IMR-90 (cell line): ENCODE measurements around the gene ZC3H7B. TPM values are rescaled to one million over a fixed set of nuclear protein-coding genes. Genes with fewer than 3 reads are reported as not detected.

Experiments used
- ATAC-seq: fragments of 200-7000 bp; cut with Tn5 transposase; 2 replicates; pipeline ENCODE4 v1.9.1; 2020; ENCODE audit warnings: low read depth, mild to moderate bottlenecking, moderate library complexity
- BruUV-seq: library from RNA; stranded (reverse); fragments of 400-500 nt; replicated peaks from 2 replicates; lab custom pipeline; 2021; lab: Mats Ljungman, UMichigan
- CTCF ChIA-PET: fragments of 300-600 bp; formaldehyde crosslinking; extraction: SDS; loops from one replicate; lab custom pipeline; 2021; ENCODE audit warnings: antibody characterized with exemption; lab: Yijun Ruan, JAX
- POLR2A ChIA-PET: fragments of 300-600 bp; sonication (Branson Sonifier 250); formaldehyde crosslinking; loops from one replicate; lab custom pipeline; 2022; ENCODE audit warnings: antibody characterized with exemption; ENCODE audit not compliant: unreplicated experiment; lab: Charles Lee
- DNase-seq: peaks from one replicate; pipeline ENCODE4 v3.0.0; 2013
- H2AFZ ChIP-seq: replicated peaks from 2 replicates; pipeline ENCODE3; 2013; ENCODE audit warnings: low read length, mild to moderate bottlenecking; ENCODE audit not compliant: poor library complexity
- H2AK5ac ChIP-seq: 2 replicates; pipeline ENCODE4 v1.6.1; 2013; ENCODE audit warnings: low read depth, low read length, inconsistent platforms
- H2AK9ac ChIP-seq: replicated peaks from 2 replicates; pipeline ENCODE3; 2013; ENCODE audit warnings: mild to moderate bottlenecking, low read depth, low read length, moderate library complexity; ENCODE audit not compliant: poor library complexity
- H2BK120ac ChIP-seq: 2 replicates; pipeline ENCODE4 v1.6.1; 2013; ENCODE audit warnings: low read depth, low read length, inconsistent platforms
- H2BK15ac ChIP-seq: 3 replicates; pipeline ENCODE4 v1.6.1; 2013; ENCODE audit warnings: low read depth, low read length, inconsistent platforms
- H2BK20ac ChIP-seq: 2 replicates; pipeline ENCODE4 v1.6.1; 2013; ENCODE audit warnings: low read depth, mild to moderate bottlenecking, inconsistent platforms, low read length, moderate library complexity
- H2BK5ac ChIP-seq: 2 replicates; pipeline ENCODE4 v1.6.1; 2013; ENCODE audit warnings: mild to moderate bottlenecking, low read depth, low read length, inconsistent platforms; ENCODE audit not compliant: poor library complexity, severe bottlenecking
- H3K14ac ChIP-seq: replicated peaks from 2 replicates; pipeline ENCODE4 v1.6.1; 2013; ENCODE audit warnings: low read depth, low read length, inconsistent platforms
- H3K18ac ChIP-seq: 2 replicates; pipeline ENCODE4 v1.6.1; 2013; ENCODE audit warnings: low read depth, low read length, control low read depth
- H3K23ac ChIP-seq: 2 replicates; pipeline ENCODE4 v1.6.1; 2013; ENCODE audit warnings: low read depth, low read length, inconsistent platforms
- H3K27ac ChIP-seq: 2 replicates; pipeline ENCODE4 v1.5.1; 2013; ENCODE audit warnings: mild to moderate bottlenecking, control low read depth, low read length; ENCODE audit not compliant: insufficient read depth
- H3K27me3 ChIP-seq: 2 replicates; pipeline ENCODE4 v1.6.1; 2013; ENCODE audit warnings: low read length; ENCODE audit not compliant: control insufficient read depth, insufficient read depth
- H3K36me3 ChIP-seq: 2 replicates; pipeline ENCODE4 v1.6.1; 2013; ENCODE audit warnings: low read length, mixed read lengths; ENCODE audit not compliant: control insufficient read depth, insufficient read depth
- H3K4ac ChIP-seq: 2 replicates; pipeline ENCODE4 v1.6.1; 2013; ENCODE audit warnings: low read depth, low read length, inconsistent platforms
- H3K4me1 ChIP-seq: 2 replicates; pipeline ENCODE4 v1.6.1; 2013; ENCODE audit warnings: low read length, mixed read lengths; ENCODE audit not compliant: control insufficient read depth, insufficient read depth
- H3K4me2 ChIP-seq: 2 replicates; pipeline ENCODE4 v1.6.1; 2013; ENCODE audit warnings: low read depth, mild to moderate bottlenecking, control low read depth, low read length, moderate library complexity
- H3K4me3 ChIP-seq: 2 replicates; pipeline ENCODE4 v1.5.1; 2013; ENCODE audit warnings: low read depth, mild to moderate bottlenecking, control low read depth, low read length, moderate library complexity; ENCODE audit not compliant: insufficient read depth
- H3K56ac ChIP-seq: 2 replicates; pipeline ENCODE4 v1.6.1; 2013; ENCODE audit warnings: low read length, inconsistent platforms; ENCODE audit not compliant: insufficient read depth; ENCODE audit errors: extremely low read depth
- H3K79me1 ChIP-seq, 2 experiments: 2 replicates each; pipeline ENCODE4 v1.6.1; 2013; ENCODE audit warnings: low read length in 2 of 2, inconsistent platforms in 1 of 2, low read depth in 1 of 2
- H3K9ac ChIP-seq: 2 replicates; pipeline ENCODE4 v1.6.1; 2013; ENCODE audit warnings: low read depth, low read length, control low read depth
- H3K9me1 ChIP-seq: 2 replicates; pipeline ENCODE4 v1.6.1; 2013; ENCODE audit warnings: low read length, inconsistent platforms; ENCODE audit not compliant: insufficient read depth
- H3K9me3 ChIP-seq: 2 replicates; pipeline ENCODE4 v1.6.1; 2013; ENCODE audit warnings: low read length; ENCODE audit not compliant: control insufficient read depth, insufficient read depth
- H4K20me1 ChIP-seq: 2 replicates; pipeline ENCODE4 v1.6.1; 2013; ENCODE audit warnings: low read length, inconsistent platforms; ENCODE audit not compliant: insufficient read depth
- H4K5ac ChIP-seq: 2 replicates; pipeline ENCODE4 v1.6.1; 2013; ENCODE audit warnings: mild to moderate bottlenecking, low read depth, low read length, control low read depth
- H4K8ac ChIP-seq, 2 experiments: 2 replicates each; pipeline ENCODE4 v1.6.1; 2013; ENCODE audit warnings: low read depth in 2 of 2, low read length in 2 of 2, control low read depth in 1 of 2, inconsistent platforms in 1 of 2
- H4K91ac ChIP-seq: 2 replicates; pipeline ENCODE4 v1.6.1; 2013; ENCODE audit warnings: low read depth, low read length, inconsistent platforms; ENCODE audit not compliant: insufficient read depth
- CHD1 ChIP-seq: IDR thresholded peaks from 2 replicates; pipeline ENCODE4 v1.6.1; 2012; ENCODE audit warnings: low read depth, low read length, improper control_type of control experiment
- FOS ChIP-seq: fragments of 150-350 bp; IDR thresholded peaks from 2 replicates; pipeline ENCODE4 v1.6.1; 2016; ENCODE audit warnings: low read depth, low read length
- MAZ ChIP-seq: IDR thresholded peaks from 2 replicates; pipeline ENCODE4 v1.6.1; 2012; ENCODE audit warnings: low read depth, mild to moderate bottlenecking, low read length, improper control_type of control experiment, moderate library complexity, borderline replicate concordance
- MXI1 ChIP-seq: IDR thresholded peaks from 2 replicates; pipeline ENCODE4 v1.6.1; 2012; ENCODE audit warnings: low read depth, mild to moderate bottlenecking, low read length, moderate library complexity, borderline replicate concordance
- POLR2A ChIP-seq: IDR thresholded peaks from 2 replicates; pipeline ENCODE4 v1.6.1; 2012; ENCODE audit warnings: mild to moderate bottlenecking, low read depth, low read length
- RAD21 ChIP-seq: IDR thresholded peaks from 2 replicates; pipeline ENCODE4 v1.6.1; 2012; ENCODE audit warnings: low read length, improper control_type of control experiment
- RCOR1 ChIP-seq: IDR thresholded peaks from 2 replicates; pipeline ENCODE4 v1.6.1; 2012; ENCODE audit warnings: mild to moderate bottlenecking, low read length, improper control_type of control experiment; ENCODE audit not compliant: insufficient replicate concordance
- RFX5 ChIP-seq: IDR thresholded peaks from 2 replicates; pipeline ENCODE4 v1.8.0; 2012; ENCODE audit warnings: low read depth, mild to moderate bottlenecking, low read length, moderate library complexity
- SMC3 ChIP-seq: fragments of 150-350 bp; IDR thresholded peaks from 2 replicates; pipeline ENCODE4 v1.6.1; 2016; ENCODE audit warnings: low read depth, mild to moderate bottlenecking, antibody characterized with exemption, low read length, moderate library complexity
- WGBS, 2 experiments: methylation state at CpG; one replicate each; pipeline versions ENCODE4 v1.1.5 to v1.1.7; 2013; ENCODE audit warnings: missing lambda C conversion rate in 2 of 2; ENCODE audit not compliant: insufficient read length in 1 of 2; ENCODE audit errors: extremely low coverage in 2 of 2; 5-methylcytosine and 5-hydroxymethylcytosine counted together
- dilution Hi-C: fragments of 300-500 bp; cut with HindIII; formaldehyde crosslinking; loops from one replicate; pipeline ENCODE4 v1.14.3; 2018; ENCODE audit warnings: low sequenced_read_pairs; ENCODE audit not compliant: unreplicated experiment
- in situ Hi-C: fragments of 300-500 bp; cut with MboI; formaldehyde crosslinking; loops from 3 replicates; pipeline ENCODE4 v1.14.3; 2019; ENCODE audit warnings: low sequenced_read_pairs, inconsistent platforms, mixed read lengths
- intact Hi-C: fragments of 100-400 bp; cut with micrococcal nuclease; formaldehyde crosslinking; loops from 2 replicates; pipeline ENCODE4 v1.10.0; 2022
- polyA plus RNA-seq, 3 experiments: library from polyadenylated mRNA; depleted of rRNA; stranded (reverse); fragments of >200 nt; gene quantifications; 2 replicates each; pipeline ENCODE4 v1.2.3, GENCODE V29; 2012; ENCODE audit warnings: low replicate concordance in 1 of 3
- total RNA-seq: library from RNA; depleted of rRNA; stranded (reverse); fragments of >200 nt; gene quantifications from 2 replicates; pipeline ENCODE4 v1.2.3, GENCODE V29; 2012
- TF ChIP-seq, protein P1 (sequence below): conservative IDR thresholded peaks from 2 replicates; pipeline ENCODE4 v1.5.1; 2012; ENCODE audit warnings: mild to moderate bottlenecking, low read depth, low read length, improper control_type of control experiment

The ZC3H7B gene
- total and polyA plus RNA-seq, 2 of the 4 experiments (the other 2 are of a cell fraction), result 37.6 to 72.3 TPM

DNA sequence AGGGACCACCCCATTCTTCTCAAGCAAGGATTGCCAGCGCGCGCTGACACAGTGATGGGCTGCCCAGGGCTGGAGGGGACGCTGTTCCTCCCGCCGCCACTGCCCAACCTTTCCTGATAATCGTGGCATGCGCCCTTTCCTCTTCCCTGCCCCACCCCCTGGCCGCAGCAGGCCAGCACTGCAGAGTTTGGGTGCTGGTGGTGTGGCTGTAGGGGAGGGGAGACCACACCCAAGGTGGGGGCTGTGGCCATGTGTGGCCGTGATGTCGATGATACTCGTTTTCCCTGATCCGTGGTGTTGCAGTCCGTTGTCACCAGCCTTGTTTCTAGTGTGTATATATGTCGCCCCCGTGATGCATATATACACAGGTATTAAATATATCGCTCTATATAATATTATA, 57.6 kb downstream of the ZC3H7B start:
- Histone ChIP-seq H3K18ac (no peak overlapping the region), H3K4me2 (no peak overlapping the region), H3K9ac (no peak overlapping the region), H3K79me1 (peaks cover 0 to 17% of the 10 kb centered on the region in 2 experiments; a peak in 2 of 4 replicates), H3K9me1 (no peaks in the 10 kb centered on the region), H2AFZ (no peak overlapping the region), H4K91ac (no peak overlapping the region), H2BK20ac (no peak overlapping the region), H2AK5ac (no peak overlapping the region), H2BK120ac (no peak overlapping the region), H3K4ac (no peak overlapping the region), H4K5ac (no peak overlapping the region), H3K56ac (no peak overlapping the region), H4K20me1 (peaks cover 15% of the 10 kb centered on the region; the same call in 1 of the 2 replicates), H3K14ac (no peak overlapping the region), H3K36me3 (peaks cover 62% of the 10 kb centered on the region), H3K9me3 (peaks cover 2% of the 10 kb centered on the region; the same call in 1 of the 2 replicates), H2BK15ac (no peak overlapping the region), H4K8ac (no peak overlapping the region), H3K4me3 (no peak overlapping the region), H2BK5ac (no peak overlapping the region), H3K27ac (no peak overlapping the region), H3K4me1 (no peaks in the 10 kb centered on the region), H3K23ac (no peak overlapping the region), H3K27me3 (no peaks in the 10 kb centered on the region), H2AK9ac (peak overlapping the region; percentile 82)
- no CpG with 5 or more reads among the region's 17 CpGs for WGBS, 2 experiments
- dilution Hi-C loops (no loop called here), in situ Hi-C loops (no loop called here), intact Hi-C loops (no loop called here)
- POLR2A ChIA-PET, result no interaction called here
- no peak for DNase-seq
- no TSS peak for BruUV-seq
- TF ChIP-seq RCOR1, result no peak
- no peak for TF ChIP-seq RFX5
- no peak for TF ChIP-seq CHD1
- no peak for TF ChIP-seq RAD21
- TF ChIP-seq POLR2A, result no peak
- no peak for TF ChIP-seq MAZ
- TF ChIP-seq MXI1, result no peak
- TF ChIP-seq, protein P1, sequence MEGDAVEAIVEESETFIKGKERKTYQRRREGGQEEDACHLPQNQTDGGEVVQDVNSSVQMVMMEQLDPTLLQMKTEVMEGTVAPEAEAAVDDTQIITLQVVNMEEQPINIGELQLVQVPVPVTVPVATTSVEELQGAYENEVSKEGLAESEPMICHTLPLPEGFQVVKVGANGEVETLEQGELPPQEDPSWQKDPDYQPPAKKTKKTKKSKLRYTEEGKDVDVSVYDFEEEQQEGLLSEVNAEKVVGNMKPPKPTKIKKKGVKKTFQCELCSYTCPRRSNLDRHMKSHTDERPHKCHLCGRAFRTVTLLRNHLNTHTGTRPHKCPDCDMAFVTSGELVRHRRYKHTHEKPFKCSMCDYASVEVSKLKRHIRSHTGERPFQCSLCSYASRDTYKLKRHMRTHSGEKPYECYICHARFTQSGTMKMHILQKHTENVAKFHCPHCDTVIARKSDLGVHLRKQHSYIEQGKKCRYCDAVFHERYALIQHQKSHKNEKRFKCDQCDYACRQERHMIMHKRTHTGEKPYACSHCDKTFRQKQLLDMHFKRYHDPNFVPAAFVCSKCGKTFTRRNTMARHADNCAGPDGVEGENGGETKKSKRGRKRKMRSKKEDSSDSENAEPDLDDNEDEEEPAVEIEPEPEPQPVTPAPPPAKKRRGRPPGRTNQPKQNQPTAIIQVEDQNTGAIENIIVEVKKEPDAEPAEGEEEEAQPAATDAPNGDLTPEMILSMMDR, result no peak
- TF ChIP-seq FOS, result no peak
- TF ChIP-seq SMC3, result no peak
- no peak for ATAC-seq
- CTCF ChIA-PET, result no interaction called here
